Lower leg skin (tissue), 3 donors: ENCODE data around the gene SLC8A2.

Experiments used
- POLR2A ChIP-seq, 2 donors: fragments of 450-650 bp; IDR thresholded peaks; one replicate each; pipeline ENCODE4 v1.6.1; 2016 to 2017; ENCODE audit warnings: antibody characterized with exemption in 2 of 2, mild to moderate bottlenecking in 1 of 2, moderate library complexity in 1 of 2
- TF ChIP-seq, protein P1 (sequence below), 3 donors: fragments of 450-650 bp; IDR thresholded peaks; one replicate each; pipeline ENCODE4 v1.5.1; 2016; ENCODE audit warnings: antibody characterized with exemption in 3 of 3, mild to moderate bottlenecking in 3 of 3, moderate library complexity in 2 of 3

DNA sequence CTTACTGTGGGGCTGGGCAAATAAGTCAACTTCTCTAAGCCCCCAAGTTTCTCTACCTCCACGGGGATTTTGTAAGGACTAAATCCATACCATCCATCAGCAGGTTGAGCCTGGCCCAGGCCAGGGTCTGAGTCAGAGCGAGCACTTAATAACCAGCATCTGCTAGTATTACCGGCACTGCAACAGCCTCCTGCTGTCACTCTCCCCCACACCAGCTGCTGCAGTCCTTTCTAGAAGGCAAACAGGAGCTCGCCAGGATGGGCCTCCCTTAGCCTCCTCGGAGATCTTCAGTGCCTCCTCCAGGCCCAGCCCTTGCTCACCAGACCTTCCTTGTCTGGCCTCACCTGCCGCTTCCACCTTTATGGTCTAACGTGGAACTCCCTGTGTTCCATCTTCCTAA lies 40.0 kb upstream of the SLC8A2 start:
- TF ChIP-seq, protein P1, sequence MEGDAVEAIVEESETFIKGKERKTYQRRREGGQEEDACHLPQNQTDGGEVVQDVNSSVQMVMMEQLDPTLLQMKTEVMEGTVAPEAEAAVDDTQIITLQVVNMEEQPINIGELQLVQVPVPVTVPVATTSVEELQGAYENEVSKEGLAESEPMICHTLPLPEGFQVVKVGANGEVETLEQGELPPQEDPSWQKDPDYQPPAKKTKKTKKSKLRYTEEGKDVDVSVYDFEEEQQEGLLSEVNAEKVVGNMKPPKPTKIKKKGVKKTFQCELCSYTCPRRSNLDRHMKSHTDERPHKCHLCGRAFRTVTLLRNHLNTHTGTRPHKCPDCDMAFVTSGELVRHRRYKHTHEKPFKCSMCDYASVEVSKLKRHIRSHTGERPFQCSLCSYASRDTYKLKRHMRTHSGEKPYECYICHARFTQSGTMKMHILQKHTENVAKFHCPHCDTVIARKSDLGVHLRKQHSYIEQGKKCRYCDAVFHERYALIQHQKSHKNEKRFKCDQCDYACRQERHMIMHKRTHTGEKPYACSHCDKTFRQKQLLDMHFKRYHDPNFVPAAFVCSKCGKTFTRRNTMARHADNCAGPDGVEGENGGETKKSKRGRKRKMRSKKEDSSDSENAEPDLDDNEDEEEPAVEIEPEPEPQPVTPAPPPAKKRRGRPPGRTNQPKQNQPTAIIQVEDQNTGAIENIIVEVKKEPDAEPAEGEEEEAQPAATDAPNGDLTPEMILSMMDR (IDR thresholded peaks at IDR 0.05): no peak
- TF ChIP-seq POLR2A (IDR thresholded peaks at IDR 0.05): no peak
